Panc1 (cell line): ENCODE data around the gene VTI1A.

Experiments
- CTCF ChIP-seq: fragments of 450-650 bp; IDR thresholded peaks from 2 replicates; pipeline ENCODE4 v1.5.1; 2017; ENCODE audit warnings: mild to moderate bottlenecking
- POLR2AphosphoS5 ChIP-seq: IDR thresholded peaks from 2 replicates; pipeline ENCODE4 v1.6.1; 2012; ENCODE audit warnings: mild to moderate bottlenecking, low read depth, low read length, moderate library complexity
- SIN3A ChIP-seq: IDR thresholded peaks from 2 replicates; pipeline ENCODE4 v1.6.1; 2012; ENCODE audit warnings: low read depth, mild to moderate bottlenecking, low read length, moderate library complexity, borderline replicate concordance; ENCODE audit not compliant: insufficient read depth

GRCh38 chr10:112785089-112785488, 338.1 kb downstream of the VTI1A start:
- no peak for TF ChIP-seq SIN3A
- no peak for TF ChIP-seq CTCF
- no peak for TF ChIP-seq POLR2AphosphoS5
